ENCODE data around the gene TGFA.

Gene TGFA

GRCh38 chr2:70508711-70509462 is 44.7 kb downstream of the TGFA start:
- no peak for TF ChIP-seq CTCF (IDR thresholded peaks at IDR 0.05)

GRCh38 chr2:70505613-70506391 is 47.8 kb downstream of the TGFA start:
- TF ChIP-seq CTCF (IDR thresholded peaks at IDR 0.05), result no peak

GRCh38 chr2:70504750-70505149 is 48.9 kb downstream of the TGFA start:
- TF ChIP-seq CTCF (IDR thresholded peaks at IDR 0.05), result no peak

- no peak for TF ChIP-seq CTCF (IDR thresholded peaks at IDR 0.05)
Observed at GRCh38 chr2:70503896-70504295, 49.7 kb downstream of the TGFA start.

GRCh38 chr2:70501728-70502127 is 51.9 kb downstream of the TGFA start:
- TF ChIP-seq CTCF (IDR thresholded peaks at IDR 0.05), result no peak

GRCh38 chr2:70501215-70501614 is 52.4 kb downstream of the TGFA start:
- no peak for TF ChIP-seq CTCF (IDR thresholded peaks at IDR 0.05)

- TF ChIP-seq CTCF (IDR thresholded peaks at IDR 0.05), result no peak
Observed at GRCh38 chr2:70499253-70499652, 54.4 kb downstream of the TGFA start.
